ENCODE measurements around the gene PSTPIP2.
A peak's percentile ranks its signal among the peaks of the same experiment; 100 is the strongest.
"Not testable (repeated sequence)": the region's sequence is repeated elsewhere in the genome, so short reads cannot be mapped to it uniquely, and the experiment has no call there.

The PSTPIP2 gene

GRCh38 chr18:46034230-46034629 lies 37.8 kb downstream of the PSTPIP2 start:
- no peak for DNase-seq

- no peak for DNase-seq
These were observed 40.3 kb downstream of the PSTPIP2 start for GRCh38 chr18:46031741-46032140.

- no peak for DNase-seq
These were observed 43.5 kb downstream of the PSTPIP2 start for GRCh38 chr18:46028536-46028891.

GRCh38 chr18:46019936-46020335 lies 52.1 kb downstream of the PSTPIP2 start:
- no peak for DNase-seq

- DNase-seq, result peak; percentile 58
These were observed 58.4 kb downstream of the PSTPIP2 start for GRCh38 chr18:46013484-46014189.

- DNase-seq, result no peak
These were observed 61.4 kb downstream of the PSTPIP2 start for GRCh38 chr18:46010676-46011075.

- no peak for DNase-seq
These were observed 62.0 kb downstream of the PSTPIP2 start for GRCh38 chr18:46010050-46010449.

- no peak for DNase-seq
These were observed 62.8 kb downstream of the PSTPIP2 start for GRCh38 chr18:46009125-46009840.

- no peak for DNase-seq
These were observed 63.5 kb downstream of the PSTPIP2 start for GRCh38 chr18:46008531-46008930.

- no peak for DNase-seq
These were observed 64.9 kb downstream of the PSTPIP2 start for GRCh38 chr18:46007165-46007564.

GRCh38 chr18:46002934-46003333 lies 69.1 kb downstream of the PSTPIP2 start:
- no peak for DNase-seq

GRCh38 chr18:46001892-46002291 lies 70.2 kb downstream of the PSTPIP2 start:
- no peak for DNase-seq

GRCh38 chr18:46001074-46001473 lies 71.0 kb downstream of the PSTPIP2 start:
- no peak for DNase-seq

GRCh38 chr18:45999536-45999935 lies 72.5 kb downstream of the PSTPIP2 start:
- DNase-seq, result no peak

- DNase-seq, result no peak
These were observed 73.8 kb downstream of the PSTPIP2 start for GRCh38 chr18:45998244-45998643.

- no peak for DNase-seq
These were observed 74.3 kb downstream of the PSTPIP2 start for GRCh38 chr18:45997700-45998151.

- DNase-seq, result no peak
These were observed 76.6 kb downstream of the PSTPIP2 start for GRCh38 chr18:45995461-45995860.

GRCh38 chr18:45993438-45993837 lies 78.6 kb downstream of the PSTPIP2 start:
- DNase-seq, result no peak

- DNase-seq, result not testable (repeated sequence)
These were observed 79.5 kb downstream of the PSTPIP2 start for GRCh38 chr18:45992527-45992926.

GRCh38 chr18:45991788-45992187 lies 80.3 kb downstream of the PSTPIP2 start:
- no peak for DNase-seq

- no peak for DNase-seq
These were observed 87.4 kb downstream of the PSTPIP2 start for GRCh38 chr18:45984546-45985235.

- DNase-seq, result no peak
These were observed 90.2 kb downstream of the PSTPIP2 start for GRCh38 chr18:45981821-45982220.

- DNase-seq, result no peak
These were observed 91.8 kb downstream of the PSTPIP2 start for GRCh38 chr18:45980229-45980628.

GRCh38 chr18:45978084-45978483 lies 94.0 kb downstream of the PSTPIP2 start:
- DNase-seq, result peak; percentile 57
